ENCODE results near the gene TESK1.
"Not testable (repeated sequence)": the region's sequence is repeated elsewhere in the genome, so short reads cannot be mapped to it uniquely, and the experiment has no call there.

TESK1 gene

GRCh38 chr9:35615981-35616680 lies 11.1 kb downstream of the TESK1 start:
- DNase-seq (ENCODE audit: low spot score) = no peak

- peak; percentile 62 for DNase-seq (ENCODE audit: low spot score)
Measured at GRCh38 chr9:35616681-35617459, 11.8 kb downstream of the TESK1 start.

DNA sequence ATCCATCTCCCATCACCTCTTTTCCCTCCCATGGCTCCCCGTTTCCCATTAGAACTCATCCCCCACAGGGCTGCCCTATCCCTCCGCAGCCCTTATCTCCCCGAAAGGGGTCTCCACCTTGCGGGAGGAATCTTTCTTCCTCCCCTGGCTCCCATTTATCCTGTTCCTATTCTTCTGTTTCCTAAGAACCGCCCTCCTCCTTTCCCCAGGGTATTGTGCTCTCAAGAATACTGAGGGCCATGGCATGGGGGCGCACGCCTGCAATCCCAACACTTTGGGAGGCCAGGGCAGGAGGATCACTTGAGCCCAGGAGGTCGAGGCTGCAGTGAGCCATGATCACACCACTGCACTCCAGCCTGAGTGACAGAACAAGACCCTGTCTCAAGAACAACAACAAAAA lies 12.5 kb downstream of the TESK1 start:
- no peak for DNase-seq (ENCODE audit: low spot score)

- no peak for DNase-seq (ENCODE audit: low spot score)
Measured at GRCh38 chr9:35618325-35618727, 13.3 kb downstream of the TESK1 start, which contains the start of gene CD72. CD72 (minus strand) TSS chr9:35618413; CDS start chr9:35618303, 110 bp downstream.

DNA sequence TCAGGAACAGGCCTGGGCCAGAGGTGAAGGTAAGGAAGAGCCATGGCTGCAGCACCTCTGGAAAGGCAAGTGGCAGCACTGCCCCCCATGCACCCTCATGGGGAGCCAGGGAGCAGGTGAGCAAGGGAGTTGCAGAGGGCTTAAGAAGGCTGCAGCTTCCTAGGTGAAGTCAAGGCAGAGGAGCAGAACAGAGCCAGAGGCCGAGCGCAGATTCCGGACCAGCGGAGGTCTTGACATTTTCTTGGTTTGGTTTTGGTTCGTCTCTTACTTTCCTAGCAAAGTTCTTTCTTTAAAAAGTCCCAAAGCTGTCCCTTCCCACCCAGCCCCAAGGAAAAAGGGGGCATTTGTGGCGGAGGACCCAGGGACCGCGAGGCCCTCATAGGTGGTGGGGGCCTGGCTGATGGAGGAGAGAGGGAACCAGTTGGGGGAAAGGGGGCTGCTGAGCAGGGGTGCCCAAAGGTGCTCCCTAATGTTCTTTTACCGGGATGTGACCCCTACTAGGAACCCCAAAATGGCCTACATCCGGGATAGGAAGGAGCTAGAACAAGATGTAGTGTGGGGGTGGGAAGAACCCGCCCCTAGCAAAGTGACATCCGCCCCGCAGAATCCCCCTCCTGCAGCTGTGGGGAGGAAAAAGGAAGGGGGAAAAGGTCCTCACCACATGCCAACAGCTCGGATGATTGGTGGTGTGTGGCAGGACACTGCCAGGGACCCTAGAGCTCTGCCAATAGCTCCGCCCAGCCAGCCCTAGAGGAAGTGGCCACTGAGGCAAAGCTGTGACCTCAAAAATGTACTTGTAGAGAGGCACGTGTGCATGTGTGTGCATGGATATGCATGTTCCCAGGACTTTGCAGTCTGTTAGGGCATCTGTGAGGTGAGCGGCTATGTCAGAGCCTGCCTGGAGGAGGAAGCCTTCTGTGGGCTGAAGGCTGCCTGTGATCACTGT lies 14.1 kb downstream of the TESK1 start:
- DNase-seq (ENCODE audit: low spot score) = peak; percentile 25

GRCh38 chr9:35619800-35620158 lies 14.7 kb downstream of the TESK1 start:
- no peak for DNase-seq (ENCODE audit: low spot score)

GRCh38 chr9:35627575-35627974 lies 22.5 kb downstream of the TESK1 start:
- no peak for DNase-seq (ENCODE audit: low spot score)

DNA sequence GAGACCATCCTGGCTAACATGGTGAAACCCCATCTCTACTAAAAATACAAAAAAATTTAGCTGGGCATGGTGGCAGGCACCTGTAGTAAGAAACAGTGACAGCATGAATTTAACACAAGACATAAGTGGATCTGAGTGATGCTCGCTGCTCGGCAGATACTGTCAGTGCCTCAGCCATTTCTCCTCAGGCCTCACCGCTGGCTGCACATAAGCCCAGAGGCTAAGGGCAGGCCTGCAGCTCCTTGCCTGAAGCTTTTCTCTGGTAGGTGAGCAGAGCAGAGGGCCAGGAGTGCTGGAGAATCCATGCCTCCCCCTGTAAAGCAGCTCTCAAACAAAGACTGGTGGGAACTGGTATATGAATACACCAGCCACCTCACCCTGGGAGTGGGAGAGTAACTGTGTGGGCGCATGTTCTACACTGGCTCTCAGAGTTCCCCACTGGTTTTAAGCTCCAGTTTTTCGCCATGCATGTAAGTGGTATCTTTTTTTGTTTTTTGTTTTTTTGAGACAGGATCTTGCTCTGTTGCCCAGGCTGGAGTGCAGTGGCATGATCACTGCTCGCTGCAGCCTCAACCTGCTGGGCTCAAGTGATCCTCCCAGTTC lies 23.4 kb downstream of the TESK1 start:
- no peak for DNase-seq (ENCODE audit: low spot score)

DNA sequence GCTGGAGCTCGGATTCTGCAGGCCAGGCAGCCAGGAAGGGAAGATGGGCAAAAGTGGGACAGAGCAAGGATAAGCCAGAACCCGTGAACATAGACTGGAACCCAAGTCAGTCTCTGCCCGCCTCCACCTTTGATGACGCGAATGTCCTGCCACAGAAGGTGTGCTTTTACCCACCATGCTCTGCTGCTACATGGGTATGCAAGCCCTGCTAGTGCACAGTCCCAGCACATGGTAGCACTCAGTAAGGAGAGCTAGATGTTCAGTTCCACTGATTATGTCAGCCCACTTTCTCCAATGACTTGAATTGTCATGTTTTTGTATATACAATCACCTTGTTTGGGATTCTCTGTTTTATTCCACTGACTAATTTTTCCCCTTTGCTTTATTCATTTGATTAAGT lies 24.5 kb downstream of the TESK1 start:
- DNase-seq (ENCODE audit: low spot score) = no peak

- no peak for DNase-seq (ENCODE audit: low spot score)
Measured at GRCh38 chr9:35635730-35636129, 30.7 kb downstream of the TESK1 start.

GRCh38 chr9:35636135-35636876 lies 31.2 kb downstream of the TESK1 start:
- DNase-seq (ENCODE audit: low spot score) = no peak

- not testable (repeated sequence) for DNase-seq (ENCODE audit: low spot score)
Measured at GRCh38 chr9:35636877-35637246, 31.8 kb downstream of the TESK1 start.

GRCh38 chr9:35637427-35637955 lies 32.4 kb downstream of the TESK1 start:
- DNase-seq (ENCODE audit: low spot score) = not testable (repeated sequence)

GRCh38 chr9:35638751-35639150 lies 33.7 kb downstream of the TESK1 start:
- peak; percentile 42 for DNase-seq (ENCODE audit: low spot score)

- DNase-seq (ENCODE audit: low spot score) = not testable (repeated sequence)
Measured at GRCh38 chr9:35639225-35639624, 34.2 kb downstream of the TESK1 start.

GRCh38 chr9:35639631-35640030 lies 34.6 kb downstream of the TESK1 start:
- no peak for DNase-seq (ENCODE audit: low spot score)

- not testable (repeated sequence) for DNase-seq (ENCODE audit: low spot score)
Measured at GRCh38 chr9:35640431-35640830, 35.4 kb downstream of the TESK1 start.

GRCh38 chr9:35641478-35641877 lies 36.4 kb downstream of the TESK1 start:
- DNase-seq (ENCODE audit: low spot score) = not testable (repeated sequence)

- no peak for DNase-seq (ENCODE audit: low spot score)
Measured at GRCh38 chr9:35643046-35643445, 38.0 kb downstream of the TESK1 start.

DNA sequence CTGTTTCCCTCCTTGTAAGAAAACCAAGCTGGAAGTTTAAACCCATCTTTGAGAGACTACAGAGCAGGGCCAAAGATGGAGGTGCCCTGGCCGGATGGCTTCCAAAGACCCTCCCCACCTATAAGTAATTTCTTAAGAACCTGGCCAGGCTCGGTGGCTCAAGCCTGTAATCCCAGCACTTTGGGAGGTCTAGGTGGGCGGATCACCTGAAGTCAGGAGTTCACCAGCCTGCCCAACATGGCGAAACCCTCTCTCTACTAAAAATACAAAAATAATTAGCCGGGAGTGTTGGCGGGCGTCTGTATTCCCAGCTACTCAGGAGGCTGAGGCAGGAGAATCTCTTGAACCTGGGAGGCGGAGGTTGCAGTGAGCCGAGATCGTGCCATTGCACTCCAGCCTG lies 40.7 kb downstream of the TESK1 start:
- DNase-seq (ENCODE audit: low spot score) = not testable (repeated sequence)

GRCh38 chr9:35646153-35646532 lies 41.1 kb downstream of the TESK1 start:
- DNase-seq (ENCODE audit: low spot score) = no peak

Measured in CD4-positive, alpha-beta T cell treated with Interleukin-15 for 4 hours (primary cell).